ENCODE measurements around the gene GJC2. TPM values are rescaled to one million over a fixed set of nuclear protein-coding genes. Genes with fewer than 3 reads are reported as not detected.
"Not testable (repeated sequence)": the region's sequence is repeated elsewhere in the genome, so short reads cannot be mapped to it uniquely, and the experiment has no call there.

The GJC2 gene
- polyA plus RNA-seq, 1 donor (not counting 4 experiments of a cell fraction or from before 2014, with no cell fraction given): 0.58 TPM

DNA sequence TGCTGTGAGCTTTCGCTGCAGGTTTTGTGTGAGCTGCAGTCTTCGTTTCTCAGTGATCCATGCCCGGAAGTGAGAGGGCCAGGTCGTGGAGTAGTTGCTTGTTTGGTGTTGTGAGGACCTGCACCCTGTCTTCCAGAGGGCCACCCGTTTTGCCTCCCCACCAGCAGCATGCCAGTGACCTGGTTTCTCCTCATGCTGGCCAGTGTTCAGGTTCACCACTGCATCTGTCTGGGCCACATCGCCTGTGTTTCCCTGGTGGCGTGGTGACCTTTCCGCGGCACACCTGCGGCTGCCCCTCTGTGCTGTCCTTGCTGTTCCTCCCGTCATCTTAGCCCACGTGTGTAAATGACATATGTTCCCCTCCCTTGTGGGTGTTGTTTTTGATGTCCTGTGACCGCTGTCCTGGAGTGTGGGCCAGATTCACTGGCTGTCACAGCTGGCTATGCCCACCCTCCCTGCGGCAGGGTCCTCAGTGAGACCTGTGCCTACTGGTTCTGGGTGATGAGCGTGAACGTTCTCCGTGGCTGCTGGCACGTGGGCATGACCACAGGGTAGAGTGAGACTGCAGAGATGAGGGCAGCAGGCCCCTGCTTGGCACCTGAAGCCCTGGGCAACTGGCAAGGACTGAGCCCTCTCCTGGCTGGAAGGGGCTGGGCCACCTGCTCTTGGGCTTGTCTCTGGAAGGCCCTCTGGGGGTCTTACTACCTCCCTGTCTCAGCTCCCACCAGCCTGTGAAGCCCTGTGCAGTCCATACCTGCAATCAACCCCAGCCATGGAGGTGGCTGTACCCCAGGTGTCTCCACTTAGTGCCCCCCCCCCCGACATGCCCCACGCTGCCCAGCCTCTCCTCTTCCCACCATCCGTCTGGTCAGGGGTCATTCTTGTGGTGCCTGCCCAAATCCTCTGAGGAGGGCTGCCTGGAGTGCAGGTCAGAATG is 23.1 kb downstream of the GJC2 start:
- dilution Hi-C loops (cut with MboI; ENCODE audit: extremely low pct_ligation_motif_present, low sequenced_read_pairs): no loop called here
- Histone ChIP-seq H3K9me1 (ENCODE audit: control insufficient read depth, extremely low read depth, insufficient read depth, low read length) (no peaks in the 10 kb centered on the region), H2AFZ (ENCODE audit: control insufficient read depth, low read length) (no peak overlapping the region), H3K4me2 (ENCODE audit: control insufficient read depth, extremely low read depth, insufficient read depth, low read depth, low read length) (no peak overlapping the region), H3K27ac (ENCODE audit: control insufficient read depth, insufficient read depth, low read length) (no peak overlapping the region), H3K4me3 (ENCODE audit: control insufficient read depth in 2 of 3, extremely low read depth in 1 of 3, insufficient read depth in 2 of 3, low read depth in 1 of 3, low read length in 3 of 3) (no peak overlapping the region), H3K9ac (ENCODE audit: control insufficient read depth, extremely low read depth, insufficient read depth, low read length) (no peak overlapping the region), H3K79me2 (ENCODE audit: control insufficient read depth, insufficient read depth, low read length) (peaks cover 23% of the 10 kb centered on the region), H3K4me1 (ENCODE audit: control insufficient read depth, extremely low read depth, insufficient read depth, low read length) (peaks cover 5% of the 10 kb centered on the region), H3K27me3 (ENCODE audit: control insufficient read depth, extremely low read depth, insufficient read depth, low read length) (no peaks in the 10 kb centered on the region), H4K20me1 (ENCODE audit: control insufficient read depth, extremely low read depth, insufficient read depth, low read length) (peaks cover 3% of the 10 kb centered on the region), H3K9me3 (ENCODE audit: control insufficient read depth, low read depth, low read length) (no peaks in the 10 kb centered on the region), H3K36me3 (ENCODE audit: control insufficient read depth in 2 of 2, extremely low read depth in 1 of 2, insufficient read depth in 2 of 2, low read length in 2 of 2) (peaks cover 0 to 3% of the 10 kb centered on the region in 2 experiments)
- no peak for FAIRE-seq
- TF ChIP-seq, protein P1, sequence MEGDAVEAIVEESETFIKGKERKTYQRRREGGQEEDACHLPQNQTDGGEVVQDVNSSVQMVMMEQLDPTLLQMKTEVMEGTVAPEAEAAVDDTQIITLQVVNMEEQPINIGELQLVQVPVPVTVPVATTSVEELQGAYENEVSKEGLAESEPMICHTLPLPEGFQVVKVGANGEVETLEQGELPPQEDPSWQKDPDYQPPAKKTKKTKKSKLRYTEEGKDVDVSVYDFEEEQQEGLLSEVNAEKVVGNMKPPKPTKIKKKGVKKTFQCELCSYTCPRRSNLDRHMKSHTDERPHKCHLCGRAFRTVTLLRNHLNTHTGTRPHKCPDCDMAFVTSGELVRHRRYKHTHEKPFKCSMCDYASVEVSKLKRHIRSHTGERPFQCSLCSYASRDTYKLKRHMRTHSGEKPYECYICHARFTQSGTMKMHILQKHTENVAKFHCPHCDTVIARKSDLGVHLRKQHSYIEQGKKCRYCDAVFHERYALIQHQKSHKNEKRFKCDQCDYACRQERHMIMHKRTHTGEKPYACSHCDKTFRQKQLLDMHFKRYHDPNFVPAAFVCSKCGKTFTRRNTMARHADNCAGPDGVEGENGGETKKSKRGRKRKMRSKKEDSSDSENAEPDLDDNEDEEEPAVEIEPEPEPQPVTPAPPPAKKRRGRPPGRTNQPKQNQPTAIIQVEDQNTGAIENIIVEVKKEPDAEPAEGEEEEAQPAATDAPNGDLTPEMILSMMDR (optimal IDR thresholded peaks at IDR 0.05 in 1 of 3, IDR thresholded peaks at IDR 0.05 in 1 of 3, conservative IDR thresholded peaks at IDR 0.05 in 1 of 3; ENCODE audit: extremely low read depth in 1 of 3, insufficient read depth in 2 of 3, low read length in 3 of 3): no peak
- TF ChIP-seq EZH2 (IDR thresholded peaks at IDR 0.05; ENCODE audit: low read length): no peak
- DNase-seq (ENCODE audit: low read depth, low spot score): no peak

DNA sequence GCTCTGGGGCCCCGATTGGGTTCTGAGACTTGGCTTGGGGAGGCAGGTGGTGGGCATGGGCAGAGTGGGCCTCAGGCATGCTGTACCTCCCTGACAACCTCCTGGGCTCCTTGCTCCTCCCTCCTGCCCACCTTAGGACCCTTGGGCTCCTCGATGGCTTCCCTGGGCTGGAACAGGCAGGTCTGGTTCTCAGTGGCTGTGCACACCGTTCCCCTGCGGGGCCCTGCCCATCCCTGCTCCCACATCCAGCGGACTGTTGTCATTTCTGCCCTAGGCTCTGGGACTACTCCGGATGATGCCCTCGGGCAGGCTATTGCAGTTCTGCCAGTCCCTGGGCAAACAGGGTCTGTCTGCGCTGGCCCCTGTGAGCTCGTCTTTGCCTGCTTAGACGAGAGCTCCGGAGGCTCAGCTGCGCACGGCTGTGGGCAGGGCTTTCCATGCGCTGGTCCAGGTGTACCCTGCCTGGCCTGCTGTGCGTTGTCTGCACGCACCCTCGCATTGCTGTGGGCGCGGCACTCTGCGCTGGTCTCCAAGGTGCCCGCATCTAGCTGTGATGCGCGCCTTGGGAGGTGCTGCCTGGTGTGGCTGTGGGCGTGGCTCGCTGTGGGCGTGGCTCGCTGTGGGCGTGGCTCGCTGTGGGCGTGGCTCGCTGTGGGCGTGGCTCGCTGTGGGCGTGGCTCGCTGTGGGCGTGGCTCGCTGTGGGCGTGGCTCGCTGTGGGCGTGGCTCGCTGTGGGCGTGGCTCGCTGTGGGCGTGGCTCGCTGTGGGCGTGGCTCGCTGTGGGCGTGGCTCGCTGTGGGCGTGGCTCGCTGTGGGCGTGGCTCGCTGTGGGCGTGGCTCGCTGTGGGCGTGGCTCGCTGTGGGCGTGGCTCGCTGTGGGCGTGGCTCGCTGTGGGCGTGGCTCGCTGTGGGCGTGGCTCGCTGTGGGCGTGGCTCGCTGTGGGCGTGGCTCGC is 24.1 kb downstream of the GJC2 start:
- dilution Hi-C loops (cut with MboI; ENCODE audit: extremely low pct_ligation_motif_present, low sequenced_read_pairs); H3K4me1 ChIP-seq (ENCODE audit: control insufficient read depth, extremely low read depth, insufficient read depth, low read length); H2AFZ ChIP-seq (ENCODE audit: control insufficient read depth, low read length); H3K9me1 ChIP-seq (ENCODE audit: control insufficient read depth, extremely low read depth, insufficient read depth, low read length); H3K36me3 ChIP-seq (ENCODE audit: control insufficient read depth in 2 of 2, extremely low read depth in 1 of 2, insufficient read depth in 2 of 2, low read length in 2 of 2); FAIRE-seq; H3K27me3 ChIP-seq (ENCODE audit: control insufficient read depth, extremely low read depth, insufficient read depth, low read length); H4K20me1 ChIP-seq (ENCODE audit: control insufficient read depth, extremely low read depth, insufficient read depth, low read length); H3K9me3 ChIP-seq (ENCODE audit: control insufficient read depth, low read depth, low read length); H3K27ac ChIP-seq (ENCODE audit: control insufficient read depth, insufficient read depth, low read length); H3K9ac ChIP-seq (ENCODE audit: control insufficient read depth, extremely low read depth, insufficient read depth, low read length): not testable (repeated sequence)
- peak overlapping the region; percentile 41 for H3K4me2 ChIP-seq (ENCODE audit: control insufficient read depth, extremely low read depth, insufficient read depth, low read depth, low read length)
- peaks cover 15% of the 10 kb centered on the region for H3K79me2 ChIP-seq (ENCODE audit: control insufficient read depth, insufficient read depth, low read length)
- peak overlapping the region in 1 of 3 experiments; percentile 60 for H3K4me3 ChIP-seq (ENCODE audit: control insufficient read depth in 2 of 3, extremely low read depth in 1 of 3, insufficient read depth in 2 of 3, low read depth in 1 of 3, low read length in 3 of 3)
- DNase-seq (ENCODE audit: low read depth, low spot score): peak; percentile 62

Measured in keratinocyte (primary cell).